ENCODE measurements around the gene ARHGEF12. TPM values are rescaled to one million over a fixed set of nuclear protein-coding genes. Genes with fewer than 3 reads are reported as not detected.
A peak's percentile ranks its signal among the peaks of the same experiment; 100 is the strongest.

The ARHGEF12 gene
- total RNA-seq, 4 donors from 2014 or later, result 82.6 to 161 (median 125) TPM

- no peaks in the 10 kb centered on the region for H3K27me3 ChIP-seq
- no peak overlapping the region for H3K27ac ChIP-seq
- intact Hi-C loops (cut with DNase I; ENCODE audit: low total_unique reads), result no loop called here
- no peaks in the 10 kb centered on the region for H3K36me3 ChIP-seq
- TF ChIP-seq CTCF (IDR thresholded peaks at IDR 0.05), result no peak
- TF ChIP-seq POLR2A (IDR thresholded peaks at IDR 0.05), result no peak
- H3K4me1 ChIP-seq, result no peaks in the 10 kb centered on the region
- no peaks in the 10 kb centered on the region for H3K9me3 ChIP-seq
- DNase-seq, result no peak
- H3K4me3 ChIP-seq, result no peak overlapping the region
Measured at GRCh38 chr11:120505801-120506425, 169.7 kb downstream of the ARHGEF12 start.

GRCh38 chr11:120509346-120510053 lies 173.3 kb downstream of the ARHGEF12 start:
- Histone ChIP-seq H3K27me3 (no peaks in the 10 kb centered on the region), H3K27ac (no peak overlapping the region), H3K9me3 (no peaks in the 10 kb centered on the region), H3K4me3 (no peak overlapping the region), H3K36me3 (no peaks in the 10 kb centered on the region), H3K4me1 (no peaks in the 10 kb centered on the region)
- intact Hi-C loops (cut with DNase I; ENCODE audit: low total_unique reads), result loop anchor here (10.0 kb wide), 1 partner anchor 305 kb away; no protein-coding TSS in a partner anchor
- no peak for DNase-seq
- no peak for TF ChIP-seq CTCF (IDR thresholded peaks at IDR 0.05)
- TF ChIP-seq POLR2A (IDR thresholded peaks at IDR 0.05), result no peak

- DNase-seq, result no peak
- Histone ChIP-seq H3K4me3 (peak overlapping the region in 1 of 2 donors; percentile 10), H3K36me3 (no peaks in the 10 kb centered on the region), H3K27me3 (no peaks in the 10 kb centered on the region), H3K4me1 (no peaks in the 10 kb centered on the region), H3K27ac (no peak overlapping the region), H3K9me3 (no peaks in the 10 kb centered on the region)
- TF ChIP-seq POLR2A (IDR thresholded peaks at IDR 0.05) (no peak), CTCF (IDR thresholded peaks at IDR 0.05) (no peak)
- intact Hi-C loops (cut with DNase I; ENCODE audit: low total_unique reads), result loop anchor here (10.0 kb wide), 1 partner anchor 304 kb away; no protein-coding TSS in a partner anchor
Measured at GRCh38 chr11:120510406-120511115, 174.3 kb downstream of the ARHGEF12 start.

- TF ChIP-seq CTCF (IDR thresholded peaks at IDR 0.05) (peak; percentile 93 to 96 (median 94)), POLR2A (IDR thresholded peaks at IDR 0.05) (peak in 1 of 2 donors; percentile 12)
- Histone ChIP-seq H3K4me3 (peak within 1 kb of the TSS; percentile 10 to 44), H3K27ac (no peak within 1 kb of the TSS), H3K9me3 (no peaks in the 10 kb centered on the region), H3K27me3 (no peaks in the 10 kb centered on the region), H3K36me3 (no peaks in the 10 kb centered on the region), H3K4me1 (no peaks in the 10 kb centered on the region)
- peak; percentile 81 to 84 for DNase-seq
- intact Hi-C loops (cut with DNase I; ENCODE audit: low total_unique reads), result loop anchor here (10.0 kb wide), 1 partner anchor 304 kb away; no protein-coding TSS in a partner anchor
Measured at GRCh38 chr11:120511116-120511819, 175.1 kb downstream of the ARHGEF12 start, which contains the start of gene GRIK4. Gene GRIK4, plus strand, starts transcription at chr11:120511748. Its CDS starts 148,571 bp downstream, at chr11:120660319.

Data from uterus (tissue), 4 donors.